NOMO-1 (cell line): ENCODE data around the gene GTPBP6.
"Not testable (repeated sequence)": the region's sequence is repeated elsewhere in the genome, so short reads cannot be mapped to it uniquely, and the experiment has no call there.

Experiments used
- DNase-seq, 2 experiments: peaks; one replicate each; lab custom pipeline; 2025; ENCODE audit not compliant: unreplicated experiment in 2 of 2; lab: John Stamatoyannopoulos, UW

GTPBP6 gene

DNA sequence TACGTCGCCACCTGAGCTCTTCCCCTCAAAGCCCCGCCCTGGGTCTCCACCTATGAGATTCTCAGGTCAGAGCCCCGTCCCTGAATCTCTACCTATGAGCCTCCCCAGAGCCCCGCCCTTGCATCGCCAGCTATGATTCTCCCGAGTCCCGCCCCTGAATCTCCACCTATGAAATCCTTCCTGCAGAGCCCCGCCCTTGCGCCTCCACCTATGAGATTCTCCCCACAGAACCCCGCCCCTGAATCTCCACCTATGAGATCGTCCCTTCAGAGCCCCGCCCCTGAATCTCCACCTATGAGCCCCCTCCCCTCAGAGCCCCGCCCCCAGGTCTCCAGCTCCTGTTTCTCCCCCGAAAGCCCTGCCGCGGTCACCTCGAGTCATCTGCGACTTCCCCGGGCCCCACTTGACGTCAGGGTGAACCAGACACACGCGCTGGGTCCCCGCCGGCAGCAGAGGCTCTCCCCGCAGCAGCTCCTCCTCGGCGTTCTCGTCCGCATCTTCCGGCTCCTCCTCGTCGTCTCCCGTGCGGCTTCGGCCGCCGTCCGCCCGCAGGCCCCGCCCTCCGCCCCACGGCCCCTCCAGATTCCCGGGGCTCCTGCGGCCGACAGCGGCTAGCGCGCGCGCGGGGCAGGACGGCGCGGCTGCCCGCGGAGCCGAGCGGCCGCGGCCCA is 393 bp downstream of the GTPBP6 start:
- DNase-seq: no peak

DNA sequence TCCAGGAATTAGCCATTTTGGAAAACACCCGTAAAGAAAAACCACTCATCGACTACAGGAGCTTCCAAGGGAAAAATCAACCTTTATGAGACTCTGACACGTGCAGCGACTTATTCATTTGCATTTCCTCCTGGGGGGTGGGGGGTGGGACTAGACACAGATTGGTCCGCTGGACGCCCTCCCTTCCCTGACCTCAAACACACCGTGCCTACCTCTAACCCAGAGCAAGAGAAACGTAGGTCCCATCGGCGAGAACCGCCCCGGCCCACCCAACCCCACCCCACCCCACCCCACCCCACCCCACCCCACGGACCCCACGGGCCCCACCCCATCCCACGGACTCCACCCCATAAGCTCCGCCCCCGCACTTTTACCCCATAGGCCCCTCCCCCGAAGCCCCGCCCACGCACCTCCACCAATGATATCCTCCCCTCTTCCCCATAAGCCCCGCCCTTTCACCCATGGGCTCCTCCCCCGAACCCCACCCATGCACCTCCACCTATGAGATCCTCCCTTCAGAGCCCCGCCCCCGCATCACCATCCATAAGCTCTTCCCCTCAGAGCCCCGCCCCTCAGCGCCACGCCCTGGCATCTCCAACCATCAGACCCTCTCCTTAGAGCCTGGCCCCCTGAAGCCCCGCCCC is 1.1 kb downstream of the GTPBP6 start:
- DNase-seq: no peak

DNA sequence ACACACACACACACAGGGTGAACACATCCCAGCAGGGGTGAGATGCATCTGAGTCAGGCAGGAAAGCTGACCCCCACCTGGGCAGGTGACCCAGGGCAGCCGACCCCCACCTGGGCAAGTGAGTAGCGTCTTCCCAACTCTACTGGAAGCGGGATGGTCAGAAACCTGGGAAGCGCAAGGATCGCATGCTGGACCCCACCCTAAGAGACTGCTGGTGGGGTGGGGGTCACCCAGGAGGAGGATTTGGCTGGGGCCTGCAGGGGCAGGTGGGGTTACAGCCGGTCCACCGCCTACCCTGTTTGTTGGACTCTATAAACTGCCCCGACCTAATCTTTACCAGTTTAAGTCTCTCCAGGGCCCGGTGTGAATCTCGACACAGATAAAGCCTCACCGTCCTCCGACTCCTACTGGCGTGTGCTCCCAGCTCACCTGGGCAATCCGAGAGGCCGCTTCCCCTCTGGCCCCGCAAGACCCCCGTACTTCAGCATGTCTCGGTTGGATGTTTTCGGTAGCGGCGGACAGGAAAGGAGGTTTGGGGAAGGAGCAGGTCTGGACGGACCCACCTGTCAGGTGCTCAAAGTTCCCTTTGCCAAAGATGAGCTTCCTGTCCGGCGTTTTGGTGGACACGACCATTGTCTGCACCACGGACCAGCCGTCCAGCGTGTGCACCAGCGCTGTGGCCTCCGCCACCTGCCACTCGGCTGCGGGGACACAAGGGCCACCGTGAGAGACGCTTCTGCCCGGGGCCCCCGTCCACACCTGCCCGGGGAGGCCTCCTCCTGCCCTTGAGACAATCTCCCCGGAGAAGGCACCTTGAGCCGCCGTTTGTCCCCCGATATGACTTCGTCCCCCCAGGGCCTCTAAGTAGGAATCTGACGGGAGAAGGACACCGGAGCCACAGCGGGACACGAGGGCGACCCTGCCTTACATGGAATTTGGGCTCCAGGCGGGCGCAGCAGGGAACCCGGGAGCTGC is 2.0 kb downstream of the GTPBP6 start:
- DNase-seq: no peak

DNA sequence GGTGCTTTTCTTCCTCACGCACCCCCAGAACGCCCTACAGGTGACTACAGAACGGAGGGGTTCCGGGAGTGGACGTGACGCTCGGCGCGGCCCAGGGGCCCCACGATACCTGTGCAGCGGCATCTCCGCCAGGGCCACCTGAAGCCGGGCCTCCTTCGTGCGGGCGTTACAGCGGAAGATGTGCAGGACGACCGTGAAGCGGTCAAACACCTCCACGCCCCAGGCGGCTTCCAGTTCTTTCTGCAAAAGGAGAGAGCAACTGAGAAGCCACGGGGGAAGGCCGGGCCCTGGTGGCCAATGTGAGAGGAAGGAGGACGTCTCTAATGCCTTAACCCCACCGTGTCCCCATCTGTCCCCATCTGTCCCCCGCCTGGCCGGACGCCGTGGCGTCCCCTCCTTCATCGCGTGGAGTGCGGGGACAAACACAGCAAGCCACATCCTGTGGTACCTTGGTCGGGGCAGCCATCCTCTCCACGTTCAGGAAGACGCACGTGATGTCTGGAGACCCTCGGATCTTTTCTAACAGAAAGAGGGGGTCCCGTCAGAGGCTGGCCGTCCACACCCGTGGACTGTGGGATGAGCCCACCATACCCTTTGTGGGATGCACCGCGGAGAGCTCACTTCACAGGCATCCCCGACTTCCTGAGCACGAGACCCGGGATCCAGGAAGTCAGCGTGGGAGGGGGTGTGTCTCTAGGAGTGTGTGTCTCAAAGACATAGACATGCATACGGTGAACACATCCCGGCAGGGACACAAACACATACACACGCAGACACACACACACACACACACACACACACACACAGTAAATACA is 3.6 kb downstream of the GTPBP6 start:
- DNase-seq: no peak

DNA sequence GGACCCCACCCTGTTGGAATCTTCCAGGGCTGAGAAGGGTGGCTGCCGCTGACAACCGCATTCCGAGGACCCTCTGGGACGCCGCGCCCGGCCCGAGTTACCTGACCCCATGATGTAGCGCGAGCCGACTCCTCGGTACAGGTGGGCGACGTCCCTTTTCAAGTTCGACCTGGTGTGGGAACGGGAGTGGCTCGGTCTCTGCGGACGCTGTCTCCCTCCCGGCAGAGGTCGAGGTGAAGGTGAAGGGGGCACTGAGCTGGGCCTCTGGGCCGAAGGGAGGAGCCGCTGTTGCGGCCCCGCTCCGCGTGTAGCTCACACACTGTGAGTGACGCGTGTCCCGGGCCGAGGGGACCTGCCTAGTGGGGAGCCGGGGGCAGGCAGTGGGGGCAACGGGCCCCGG is 4.5 kb downstream of the GTPBP6 start:
- DNase-seq: no peak

DNA sequence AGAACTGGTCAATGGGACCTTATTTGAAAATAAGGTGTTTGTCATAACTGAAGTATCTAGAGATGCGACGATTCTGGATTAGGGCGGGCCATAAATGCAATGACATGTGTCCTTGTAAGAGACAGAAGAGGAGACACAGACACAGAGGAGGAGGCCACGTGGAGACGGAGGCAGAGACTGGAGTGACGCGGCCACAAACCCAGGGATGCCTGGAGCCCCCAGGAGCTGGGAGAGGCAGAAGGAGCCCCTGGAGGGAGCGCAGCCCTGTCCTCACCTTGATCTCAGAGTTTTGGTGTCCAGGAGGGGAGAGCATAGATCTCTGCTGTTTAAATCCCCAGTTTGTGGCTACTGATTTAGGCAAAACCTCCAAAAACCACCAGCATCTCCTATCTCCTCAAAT is 5.0 kb downstream of the GTPBP6 start:
- no peak for DNase-seq

DNA sequence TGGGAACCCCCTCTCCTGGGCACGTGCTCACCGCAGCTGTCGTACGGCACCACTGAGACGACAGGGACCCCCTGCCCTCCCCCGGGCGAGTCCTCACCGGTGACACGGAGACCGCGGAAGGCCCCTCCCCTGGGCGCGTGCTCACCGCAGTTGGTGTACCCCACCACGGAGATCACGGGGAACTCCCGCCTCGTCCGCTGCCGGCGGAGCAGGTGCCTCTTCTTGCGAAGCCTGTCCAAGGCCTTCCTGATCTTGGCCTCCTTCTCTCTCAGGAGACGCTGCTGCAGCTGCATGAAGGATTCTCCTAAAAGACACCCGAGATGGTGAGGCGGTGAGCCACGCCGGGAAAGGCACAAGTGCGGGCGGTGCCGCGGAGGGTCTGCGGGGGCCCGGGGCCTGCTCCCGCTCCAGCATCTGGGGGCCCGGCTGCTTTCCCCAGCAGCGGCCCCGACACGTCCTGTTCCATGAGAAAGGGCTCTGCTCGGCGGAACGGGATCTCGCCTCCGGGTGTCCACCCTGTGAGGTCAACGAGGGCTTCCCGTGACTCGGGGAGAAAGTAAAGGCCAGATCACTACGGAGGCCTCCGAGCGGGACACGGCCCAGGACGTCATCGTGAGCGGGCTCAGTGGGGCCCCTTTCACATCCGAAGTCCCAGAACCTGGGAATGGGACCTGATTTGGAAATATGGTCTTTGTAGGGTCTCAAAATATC is 5.8 kb downstream of the GTPBP6 start:
- no peak for DNase-seq

DNA sequence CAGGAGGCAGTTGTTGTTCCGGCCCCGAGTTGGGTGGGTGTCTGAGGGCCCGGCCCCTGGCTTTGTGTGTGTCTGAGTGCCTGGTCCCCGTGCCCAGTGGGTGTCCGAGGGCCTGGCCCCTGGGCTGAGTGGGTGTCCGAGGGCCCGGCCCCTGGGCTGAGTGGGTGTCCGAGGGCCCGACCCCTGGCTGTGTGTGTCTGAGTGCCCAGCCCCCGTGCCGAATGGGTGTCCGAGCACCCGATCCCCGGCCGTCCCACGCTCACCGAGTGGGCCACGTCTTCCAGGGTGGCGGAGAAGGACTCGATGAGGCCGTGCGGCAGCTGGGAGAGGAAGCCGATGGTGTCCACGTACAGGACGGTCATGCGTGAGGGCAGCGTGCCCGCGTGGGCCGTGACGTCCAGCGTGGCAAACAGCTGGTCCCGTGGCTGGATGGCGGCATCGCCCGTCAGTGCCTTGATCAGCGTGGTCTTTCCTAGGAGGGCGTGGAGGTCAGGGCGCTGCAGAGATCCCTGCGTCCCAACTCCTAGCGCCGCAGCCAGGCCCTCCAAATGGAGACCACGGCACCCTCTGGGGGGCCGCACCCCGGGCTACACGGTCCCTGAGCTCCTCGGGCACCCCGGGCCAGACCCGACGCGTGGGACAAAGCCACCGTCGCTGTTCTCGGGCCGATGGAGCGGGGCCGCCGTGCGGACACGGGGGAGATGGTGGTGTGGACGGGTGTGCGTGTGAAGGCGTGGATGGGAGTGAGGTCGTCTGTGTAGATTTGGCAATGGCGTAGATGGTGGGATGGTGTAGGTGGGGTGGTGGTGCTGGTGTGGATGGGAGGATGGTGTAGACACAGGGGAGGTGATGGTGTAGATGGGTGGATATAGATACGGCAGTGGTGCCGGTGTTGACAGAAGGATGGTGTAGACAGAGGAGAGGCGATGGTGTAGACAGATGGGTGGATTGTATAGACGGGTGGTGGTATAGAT is 7.2 kb downstream of the GTPBP6 start:
- DNase-seq: no peak

DNA sequence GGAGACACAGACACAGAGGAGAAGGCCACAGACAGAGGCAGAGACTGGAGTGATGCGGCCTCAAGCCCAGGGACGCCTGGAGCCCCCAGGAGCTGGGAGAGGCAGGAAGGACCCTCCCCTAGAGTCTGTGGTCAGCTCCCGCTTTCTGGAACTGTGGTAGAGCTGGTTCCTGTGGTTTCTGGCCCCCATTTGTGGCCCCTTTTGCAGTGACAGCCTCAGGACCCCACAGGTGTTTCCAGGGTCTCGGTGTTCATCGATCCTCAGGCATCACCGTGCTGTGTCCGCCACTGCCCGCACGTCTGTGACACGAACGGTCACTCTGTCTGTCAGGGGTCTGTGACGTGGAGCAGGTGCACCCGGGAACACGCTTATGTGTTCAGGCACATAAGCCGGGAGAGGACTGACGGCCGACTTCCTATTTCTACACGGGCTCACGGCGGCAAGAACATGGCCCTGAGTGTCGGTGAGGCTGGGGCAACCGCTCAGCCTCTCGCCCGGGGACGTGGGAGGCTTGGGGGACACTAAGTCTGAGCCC is 7.9 kb downstream of the GTPBP6 start:
- DNase-seq: no peak

DNA sequence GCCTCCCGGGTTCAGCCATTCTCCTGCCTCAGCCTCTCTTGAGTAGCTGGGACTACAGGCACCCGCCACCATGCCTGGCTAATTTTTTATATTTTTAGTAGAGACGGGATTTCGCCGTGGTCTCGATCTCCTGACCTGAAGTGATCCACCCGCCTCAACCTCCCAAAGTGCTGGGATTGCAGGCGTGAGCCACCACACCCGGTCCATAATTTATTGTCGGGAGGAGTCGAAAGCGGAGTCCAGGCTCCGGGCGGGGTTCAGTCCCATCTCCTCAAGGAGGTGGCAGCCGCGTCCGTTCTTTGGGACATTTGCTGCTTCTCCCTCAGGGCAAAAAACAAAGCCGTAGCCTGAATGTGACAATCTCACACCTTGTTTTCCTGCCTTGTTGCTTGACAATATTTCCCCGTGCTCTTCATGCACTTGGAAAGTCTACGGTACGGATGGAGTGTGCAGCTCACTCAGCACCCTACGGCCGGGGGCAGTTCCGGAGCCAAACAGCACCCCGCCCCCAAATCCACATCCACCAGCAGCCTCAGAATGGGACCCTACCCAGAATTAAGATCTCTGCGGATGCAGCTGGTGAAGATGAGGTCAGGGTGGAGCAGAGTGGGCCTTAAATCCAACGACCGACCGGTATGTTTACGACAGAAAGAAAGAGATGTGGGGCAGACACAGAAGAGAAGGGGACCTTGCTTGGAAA is 9.6 kb downstream of the GTPBP6 start:
- DNase-seq: no peak

DNA sequence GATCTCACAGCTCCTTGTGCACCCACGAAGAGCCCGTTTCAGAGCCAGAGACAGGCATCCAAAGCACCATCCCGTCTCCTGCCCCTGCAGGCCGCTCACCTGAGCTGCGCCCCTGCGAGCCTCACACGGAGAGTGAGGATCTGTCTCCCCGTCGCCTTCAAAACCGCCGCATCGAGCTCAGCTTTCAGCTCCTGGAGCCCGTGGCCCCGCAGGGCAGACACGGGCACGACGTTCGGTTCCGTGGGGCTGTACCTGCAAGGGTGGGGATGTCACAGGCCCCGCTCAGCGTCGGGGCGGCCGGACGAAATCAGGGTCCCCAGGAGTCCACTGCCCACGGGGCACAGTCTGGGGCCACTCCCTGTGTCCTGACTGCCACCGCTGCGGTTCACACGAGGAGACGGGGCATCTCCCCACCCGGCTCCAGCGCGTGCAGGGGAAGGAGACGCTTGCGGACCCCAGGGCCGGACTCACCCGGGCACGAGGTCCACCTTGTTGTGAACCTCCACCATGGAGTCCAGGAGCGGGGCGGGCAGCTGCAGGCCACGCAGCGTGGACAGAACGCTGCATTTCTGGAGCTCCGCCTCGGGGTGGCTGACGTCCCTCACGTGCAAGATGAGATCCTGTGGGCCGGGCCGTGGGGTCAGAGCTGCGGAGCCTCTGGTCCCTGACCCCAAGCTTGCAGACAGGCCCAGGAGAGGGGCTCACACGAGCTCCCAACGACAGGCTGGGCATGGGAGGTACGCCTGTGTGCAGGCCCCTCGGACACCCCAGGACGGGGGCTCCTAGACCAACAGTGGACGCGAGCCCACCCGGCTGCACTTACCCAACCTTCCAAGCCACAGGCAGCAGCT is 11.1 kb downstream of the GTPBP6 start:
- no peak for DNase-seq

DNA sequence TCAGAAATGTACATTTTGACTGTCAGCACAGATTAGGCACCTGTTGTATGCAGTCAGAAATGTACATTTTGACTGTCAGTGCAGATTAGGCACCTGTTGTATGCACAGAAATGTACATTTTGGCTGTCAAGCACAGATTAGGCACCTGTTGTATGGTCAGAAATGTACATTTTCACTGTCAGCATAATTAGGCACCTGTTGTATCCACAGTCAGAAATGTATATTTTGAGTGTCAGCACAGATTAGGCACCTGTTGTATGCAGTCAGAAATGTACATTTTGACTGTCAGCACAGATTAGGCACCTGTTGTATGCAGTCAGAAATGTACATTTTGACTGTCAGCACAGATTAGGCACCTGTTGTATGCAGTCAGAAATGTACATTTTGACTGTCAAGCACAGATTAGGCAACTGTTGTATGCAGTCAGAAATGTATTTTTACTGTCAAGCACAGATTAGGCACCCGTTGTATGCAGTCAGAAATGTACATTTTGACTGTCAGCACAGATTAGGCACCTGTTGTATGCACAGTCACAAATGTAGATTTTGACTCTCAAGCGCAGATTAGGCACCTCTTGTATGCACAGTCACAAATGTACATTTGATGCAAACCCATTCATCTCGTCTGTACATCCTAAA is 11.9 kb downstream of the GTPBP6 start:
- DNase-seq: not testable (repeated sequence)

DNA sequence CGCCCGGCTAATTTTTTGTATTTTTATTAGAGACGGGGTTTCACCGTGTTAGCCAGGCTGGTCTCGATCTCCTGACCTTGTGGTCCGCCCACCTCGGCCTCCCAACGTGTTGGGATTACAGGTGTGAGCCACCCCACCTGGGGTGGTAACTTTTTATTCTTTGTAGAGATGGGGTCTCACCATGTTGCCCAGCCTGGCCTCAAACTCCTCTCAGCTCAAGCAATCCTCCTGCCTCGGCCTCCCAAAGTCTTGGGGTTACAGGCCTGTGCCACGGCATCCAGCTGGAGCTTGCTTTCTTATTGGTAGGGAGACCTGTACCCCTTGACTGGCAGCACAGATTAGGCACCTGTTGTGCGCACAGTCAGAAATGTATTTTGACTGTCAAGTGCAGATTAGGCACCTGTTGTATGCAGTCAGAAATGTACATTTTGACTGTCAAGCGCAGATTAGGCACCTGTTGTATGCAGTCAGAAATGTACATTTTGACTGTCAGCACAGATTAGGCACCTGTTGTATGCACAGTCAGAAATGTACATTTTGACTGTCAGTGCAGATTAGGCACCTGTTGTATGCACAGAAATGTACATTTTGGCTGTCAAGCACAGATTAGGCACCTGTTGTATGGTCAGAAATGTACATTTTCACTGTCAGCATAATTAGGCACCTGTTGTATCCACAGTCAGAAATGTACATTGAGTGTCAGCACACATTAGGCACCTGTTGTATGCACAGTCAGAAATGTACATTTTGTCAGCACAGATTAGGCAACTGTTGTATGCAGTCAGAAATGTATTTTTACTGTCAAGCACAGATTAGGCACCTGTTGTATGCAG is 12.6 kb downstream of the GTPBP6 start:
- not testable (repeated sequence) for DNase-seq

DNA sequence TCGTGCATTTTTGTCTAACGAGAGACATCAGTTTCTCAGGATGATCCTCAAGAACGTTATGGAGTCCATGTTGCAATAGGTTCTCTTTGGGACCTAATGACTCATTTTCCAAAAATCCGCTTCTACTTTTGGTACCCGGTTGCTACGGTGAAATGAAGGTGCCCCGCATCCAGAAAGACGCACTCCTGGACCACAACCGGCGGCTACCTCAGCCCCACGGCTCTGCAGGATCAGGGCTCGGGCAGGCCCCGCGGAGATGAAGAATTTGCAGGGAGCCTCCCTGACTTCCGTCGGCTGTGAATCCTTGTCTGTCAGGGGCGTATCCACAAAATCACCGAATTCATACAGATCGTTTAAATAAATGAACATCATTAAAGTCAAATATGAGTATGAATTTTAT is 15.6 kb downstream of the GTPBP6 start:
- DNase-seq: no peak

DNA sequence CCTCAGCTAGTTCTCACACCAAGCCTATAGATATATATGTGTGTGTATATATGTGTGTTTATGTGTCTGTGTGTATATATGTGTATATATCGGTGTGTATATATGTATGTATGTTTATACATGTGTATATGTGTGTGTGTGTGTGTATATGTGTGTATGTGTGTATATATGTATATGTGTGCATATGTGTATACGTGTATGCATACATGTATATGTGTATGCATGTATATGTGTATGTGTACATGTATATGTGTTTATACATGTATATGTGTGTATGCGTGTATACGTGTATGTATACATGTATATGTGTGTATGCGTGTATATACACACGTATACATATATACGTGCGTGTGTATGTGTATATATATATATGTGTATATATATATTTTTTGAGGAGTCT is 18.3 kb downstream of the GTPBP6 start:
- DNase-seq: no peak

DNA sequence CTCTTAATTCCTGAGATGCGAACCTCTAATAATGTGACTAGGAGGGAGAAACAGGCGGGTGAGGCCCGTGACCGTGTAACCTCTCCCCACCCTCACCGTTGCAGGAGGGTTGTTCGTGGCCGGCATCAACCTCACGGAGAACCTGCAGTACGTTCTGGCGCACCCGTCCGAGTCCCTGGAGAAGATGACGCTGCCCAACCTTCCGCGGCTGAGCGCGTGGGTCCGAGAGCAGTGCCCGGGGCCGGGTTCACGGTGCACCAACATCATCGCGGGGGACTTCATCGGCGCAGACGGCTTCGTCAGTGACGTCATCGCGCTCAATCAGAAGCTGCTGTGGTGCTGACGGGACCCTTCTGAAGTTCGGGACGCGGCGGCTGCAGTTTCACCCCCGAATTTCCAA is 19.6 kb downstream of the GTPBP6 start:
- no peak for DNase-seq
